Cardiac muscle cell (in vitro differentiated cells and primary cell): Measurements from ENCODE around the gene METTL9. TPM values are rescaled to one million over a fixed set of nuclear protein-coding genes. Genes with fewer than 3 reads are reported as not detected.
"Not testable (repeated sequence)": the region's sequence is repeated elsewhere in the genome, so short reads cannot be mapped to it uniquely, and the experiment has no call there.

Source experiments
- DNase-seq, 2 donors: peaks; one replicate each; pipeline versions ENCODE4 v3.0.0 to v3.0.0-alpha.2; 2010 to 2017; ENCODE audit warnings: low read depth in 1 of 2, low spot score in 1 of 2
- H3K27ac ChIP-seq: fragments of 200-600 bp; sonication (generic); 2 replicates; pipeline ENCODE4 v1.5.1; 2016
- H3K27me3 ChIP-seq: fragments of 200-600 bp; sonication (generic); 2 replicates; pipeline ENCODE4 v1.6.0; 2016; ENCODE audit warnings: control low read depth
- H3K36me3 ChIP-seq: fragments of 200-600 bp; sonication (generic); 2 replicates; pipeline ENCODE4 v1.5.1; 2016; ENCODE audit warnings: control low read depth
- H3K4me1 ChIP-seq: fragments of 200-600 bp; sonication (generic); 2 replicates; pipeline ENCODE4 v1.8.1; 2017; ENCODE audit warnings: low read depth, mild to moderate bottlenecking, mixed run types
- H3K4me3 ChIP-seq: fragments of 200-600 bp; sonication (generic); 2 replicates; pipeline ENCODE4 v1.5.1; 2016; ENCODE audit warnings: mild to moderate bottlenecking
- H3K9me3 ChIP-seq: fragments of 200-600 bp; sonication (generic); 2 replicates; pipeline ENCODE4 v1.5.1; 2017; ENCODE audit warnings: low read depth, mild to moderate bottlenecking, control low read depth
- CTCF ChIP-seq: IDR thresholded peaks from 2 replicates; pipeline ENCODE4 v1.5.1; 2012; ENCODE audit warnings: low read depth, mild to moderate bottlenecking, low read length
- polyA plus RNA-seq: library from polyadenylated mRNA; unstranded; fragments of >200 nt; fragmentation: Nextera tagmentation; extraction: Ambion mirVana; gene quantifications from 2 replicates; pipeline ENCODE4 v1.2.1, GENCODE V29; 2016
- total RNA-seq: library from RNA; depleted of rRNA; stranded (reverse); fragments of >200 nt; gene quantifications from 2 replicates; pipeline ENCODE4 v1.2.3, GENCODE V29; 2016

METTL9 gene
- total and polyA plus RNA-seq, 2 experiments from 2014 or later: 125 to 313 TPM

- H3K4me1 ChIP-seq: no peaks in the 10 kb centered on the region
- H3K36me3 ChIP-seq: no peaks in the 10 kb centered on the region
- TF ChIP-seq CTCF: no peak
- no peak for DNase-seq
- no peak overlapping the region for H3K4me3 ChIP-seq
- no peaks in the 10 kb centered on the region for H3K9me3 ChIP-seq
- no peaks in the 10 kb centered on the region for H3K27me3 ChIP-seq
- H3K27ac ChIP-seq: no peak overlapping the region
Measured at GRCh38 chr16:21580807-21581206, 18.6 kb upstream of the METTL9 start.

- DNase-seq: no peak
- no peak for TF ChIP-seq CTCF
- H3K4me1 ChIP-seq: no peaks in the 10 kb centered on the region
- H3K27me3 ChIP-seq: no peaks in the 10 kb centered on the region
- no peaks in the 10 kb centered on the region for H3K36me3 ChIP-seq
- no peaks in the 10 kb centered on the region for H3K9me3 ChIP-seq
- H3K27ac ChIP-seq: no peak overlapping the region
- no peak overlapping the region for H3K4me3 ChIP-seq
Measured at GRCh38 chr16:21584817-21585216, 14.6 kb upstream of the METTL9 start.

GRCh38 chr16:21588593-21588992 lies 10.8 kb upstream of the METTL9 start:
- DNase-seq, H3K36me3 ChIP-seq, H3K4me3 ChIP-seq, H3K27me3 ChIP-seq, H3K9me3 ChIP-seq, H3K27ac ChIP-seq, H3K4me1 ChIP-seq: not testable (repeated sequence)

GRCh38 chr16:21589551-21589950 lies 9.8 kb upstream of the METTL9 start:
- Histone ChIP-seq H3K9me3 (no peaks in the 10 kb centered on the region), H3K4me3 (no peak overlapping the region), H3K27me3 (no peaks in the 10 kb centered on the region), H3K4me1 (no peaks in the 10 kb centered on the region), H3K27ac (no peak overlapping the region), H3K36me3 (no peaks in the 10 kb centered on the region)
- DNase-seq: no peak
- TF ChIP-seq CTCF: no peak

- TF ChIP-seq CTCF: no peak
- Histone ChIP-seq H3K27me3 (no peaks in the 10 kb centered on the region), H3K36me3 (no peaks in the 10 kb centered on the region), H3K27ac (no peak overlapping the region), H3K4me3 (no peak overlapping the region), H3K9me3 (no peaks in the 10 kb centered on the region), H3K4me1 (no peaks in the 10 kb centered on the region)
- DNase-seq: peak in 1 of 2 donors; percentile 25
Measured at GRCh38 chr16:21590287-21590686, 9.1 kb upstream of the METTL9 start.

- TF ChIP-seq CTCF: no peak
- Histone ChIP-seq H3K9me3 (no peaks in the 10 kb centered on the region), H3K4me1 (no peaks in the 10 kb centered on the region), H3K4me3 (no peak overlapping the region), H3K27me3 (no peaks in the 10 kb centered on the region), H3K36me3 (no peaks in the 10 kb centered on the region), H3K27ac (no peak overlapping the region)
- peak in 1 of 2 donors; percentile 29 for DNase-seq
Measured at GRCh38 chr16:21590796-21591195, 8.6 kb upstream of the METTL9 start.
